GM12872 (cell line): Measurements from ENCODE around the gene EQTN.

Source experiments
- CTCF ChIP-seq: IDR thresholded peaks from 3 replicates; pipeline ENCODE4 v1.5.1; 2011; ENCODE audit warnings: low read depth, mild to moderate bottlenecking, low read length, moderate library complexity; ENCODE audit not compliant: insufficient read depth

The EQTN gene

GRCh38 chr9:27278374-27278773 is 18.6 kb downstream of the EQTN start:
- TF ChIP-seq CTCF = no peak

- TF ChIP-seq CTCF = peak; percentile 64
Measured at GRCh38 chr9:27276193-27277030, 20.5 kb downstream of the EQTN start.

- no peak for TF ChIP-seq CTCF
Measured at GRCh38 chr9:27273186-27273585, 23.8 kb downstream of the EQTN start.

GRCh38 chr9:27272103-27272502 is 24.8 kb downstream of the EQTN start:
- TF ChIP-seq CTCF = no peak

GRCh38 chr9:27261517-27262211 is 35.3 kb downstream of the EQTN start:
- no peak for TF ChIP-seq CTCF

GRCh38 chr9:27260789-27261516 is 36.0 kb downstream of the EQTN start:
- no peak for TF ChIP-seq CTCF

- no peak for TF ChIP-seq CTCF
Measured at GRCh38 chr9:27258662-27259061, 38.3 kb downstream of the EQTN start.
